Endodermal cell (in vitro differentiated cells): ENCODE results near the gene ACVRL1. TPM values are rescaled to one million over a fixed set of nuclear protein-coding genes. Genes with fewer than 3 reads are reported as not detected.

Source experiments
- DNase-seq: peaks from one replicate; pipeline ENCODE4 v3.0.0-alpha.2; 2017
- H3K27ac ChIP-seq: 2 replicates; pipeline ENCODE4 v1.5.1; 2013; ENCODE audit warnings: mild to moderate bottlenecking, low read depth, low read length, moderate library complexity
- H3K27me3 ChIP-seq: 2 replicates; pipeline ENCODE4 v1.6.1; 2013; ENCODE audit warnings: mild to moderate bottlenecking, low read length, moderate library complexity; ENCODE audit not compliant: insufficient read depth, control insufficient read depth, poor library complexity, severe bottlenecking
- H3K36me3 ChIP-seq: 2 replicates; pipeline ENCODE4 v1.7.0; 2013; ENCODE audit warnings: mild to moderate bottlenecking, low read length, moderate library complexity; ENCODE audit not compliant: control insufficient read depth, insufficient read depth
- H3K4me1 ChIP-seq: one replicate; pipeline ENCODE4 v1.7.0; 2013; ENCODE audit warnings: low read length; ENCODE audit not compliant: control insufficient read depth, insufficient read depth
- H3K4me3 ChIP-seq: 2 replicates; pipeline ENCODE4 v1.5.1; 2013; ENCODE audit warnings: mild to moderate bottlenecking, low read length, moderate library complexity
- H3K9ac ChIP-seq: 2 replicates; pipeline ENCODE4 v1.6.1; 2013; ENCODE audit warnings: mild to moderate bottlenecking, low read length, moderate library complexity; ENCODE audit not compliant: poor library complexity, severe bottlenecking; ENCODE audit errors: extremely low read depth
- H3K9me3 ChIP-seq: 2 replicates; pipeline ENCODE4 v1.6.1; 2013; ENCODE audit warnings: mild to moderate bottlenecking, low read length, moderate library complexity; ENCODE audit not compliant: control insufficient read depth
- H3K27ac Mint-ChIP-seq: 2 replicates; pipeline ENCODE4 v1.8.0; 2020; ENCODE audit warnings: mixed read lengths
- H3K27me3 Mint-ChIP-seq: 2 replicates; pipeline ENCODE4 v1.8.0; 2021; ENCODE audit warnings: mild to moderate bottlenecking, mixed read lengths; ENCODE audit not compliant: insufficient read depth
- H3K36me3 Mint-ChIP-seq: 2 replicates; pipeline ENCODE4 v1.8.0; 2020; ENCODE audit warnings: low read depth, mixed read lengths
- H3K4me1 Mint-ChIP-seq: 2 replicates; pipeline ENCODE4 v1.8.0; 2020; ENCODE audit warnings: mixed read lengths
- H3K4me3 Mint-ChIP-seq: 2 replicates; pipeline ENCODE4 v1.8.0; 2020; ENCODE audit warnings: mild to moderate bottlenecking, moderate library complexity, mixed read lengths
- H3K9me3 Mint-ChIP-seq: 2 replicates; pipeline ENCODE4 v1.8.0; 2020; ENCODE audit warnings: mild to moderate bottlenecking, mixed read lengths
- CTCF ChIP-seq: fragments of 200-600 bp; sonication (generic); conservative IDR thresholded peaks from 2 replicates; pipeline ENCODE4 v1.5.0; 2021; ENCODE audit warnings: antibody characterized with exemption, mild to moderate bottlenecking
- WGBS, 2 experiments: methylation state at CpG; one replicate each; pipeline versions ENCODE4 v1.1.5 to v1.1.7; 2013; ENCODE audit warnings: missing lambda C conversion rate in 2 of 2, mixed read lengths in 1 of 2; ENCODE audit not compliant: insufficient coverage in 1 of 2, insufficient read length in 1 of 2; 5-methylcytosine and 5-hydroxymethylcytosine counted together
- total RNA-seq, 2 donors: library from RNA; stranded (reverse); fragmentation: NEBNext Ultra II Directional in 1 of 2; extraction: Animal tissue kit (Norgen Biotek cat#: 25700) in 1 of 2; gene quantifications; 2 replicates in 1 of 2; 3 replicates in 1 of 2; pipeline ENCODE4 v1.2.1, GENCODE V29; 2021

Gene ACVRL1
- total RNA-seq, 2 donors from 2014 or later: 0.42 to 0.64 TPM

DNA sequence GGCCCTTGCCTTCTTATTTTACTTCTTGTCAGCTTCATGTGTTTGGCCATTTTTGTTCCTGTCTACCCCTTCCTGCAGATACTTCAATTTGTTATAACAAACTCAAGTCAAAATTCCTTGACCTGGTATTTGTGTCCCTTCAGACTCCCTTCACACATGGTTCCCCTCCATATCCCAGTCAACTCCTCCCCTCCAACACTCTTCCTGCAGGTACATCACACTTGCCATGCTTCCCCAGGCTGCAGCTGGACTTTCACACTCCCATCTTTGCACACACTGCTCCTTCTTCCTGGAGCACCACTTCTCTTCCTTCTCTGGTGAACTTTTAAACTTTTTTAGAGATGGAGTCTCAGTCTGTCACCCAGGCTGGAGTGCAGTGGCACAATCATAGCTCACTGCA, 39.9 kb upstream of the ACVRL1 start:
- no peaks in the 10 kb centered on the region for H3K9me3 Mint-ChIP-seq
- Histone ChIP-seq H3K4me1 (peaks cover 14% of the 10 kb centered on the region), H3K27me3 (peaks cover 65% of the 10 kb centered on the region), H3K36me3 (no peaks in the 10 kb centered on the region), H3K9ac (no peak overlapping the region), H3K4me3 (no peak overlapping the region), H3K27ac (no peak overlapping the region), H3K9me3 (no peaks in the 10 kb centered on the region)
- no peaks in the 10 kb centered on the region for H3K36me3 Mint-ChIP-seq
- H3K4me1 Mint-ChIP-seq: peaks cover 23% of the 10 kb centered on the region
- no peak for TF ChIP-seq CTCF
- no peak overlapping the region for H3K27ac Mint-ChIP-seq
- no peak for DNase-seq
- H3K27me3 Mint-ChIP-seq: peaks cover 86% of the 10 kb centered on the region
- no peak overlapping the region for H3K4me3 Mint-ChIP-seq

GRCh38 chr12:51867796-51868428, 39.4 kb upstream of the ACVRL1 start:
- Mint-ChIP-seq H3K9me3 (no peaks in the 10 kb centered on the region), H3K27me3 (peaks cover 86% of the 10 kb centered on the region), H3K4me3 (peak overlapping the region; percentile 59), H3K27ac (no peak overlapping the region), H3K36me3 (no peaks in the 10 kb centered on the region), H3K4me1 (peaks cover 23% of the 10 kb centered on the region)
- no peaks in the 10 kb centered on the region for H3K36me3 ChIP-seq
- no peak overlapping the region for H3K9ac ChIP-seq
- TF ChIP-seq CTCF: no peak
- 90 to 92% methylated on average over 12 of the region's 12 CpGs for WGBS, 2 experiments
- DNase-seq: no peak
- peaks cover 14% of the 10 kb centered on the region for H3K4me1 ChIP-seq
- H3K27me3 ChIP-seq: peaks cover 65% of the 10 kb centered on the region
- no peaks in the 10 kb centered on the region for H3K9me3 ChIP-seq
- H3K4me3 ChIP-seq: no peak overlapping the region
- no peak overlapping the region for H3K27ac ChIP-seq

GRCh38 chr12:51868821-51869495, 38.3 kb upstream of the ACVRL1 start:
- WGBS, 2 experiments: 12 to 21% methylated on average over 18 to 67 of the region's 67 CpGs
- peak overlapping the region; percentile 59 for H3K4me3 Mint-ChIP-seq
- H3K4me1 ChIP-seq: peaks cover 14% of the 10 kb centered on the region
- no peak overlapping the region for H3K9ac ChIP-seq
- no peaks in the 10 kb centered on the region for H3K36me3 Mint-ChIP-seq
- H3K27me3 Mint-ChIP-seq: peaks cover 82% of the 10 kb centered on the region
- peak; percentile 80 for DNase-seq
- no peak overlapping the region for H3K27ac ChIP-seq
- H3K4me1 Mint-ChIP-seq: peaks cover 17% of the 10 kb centered on the region
- no peaks in the 10 kb centered on the region for H3K36me3 ChIP-seq
- peak; percentile 12 for TF ChIP-seq CTCF
- H3K27ac Mint-ChIP-seq: no peak overlapping the region
- H3K4me3 ChIP-seq: peak overlapping the region; percentile 73
- no peaks in the 10 kb centered on the region for H3K9me3 Mint-ChIP-seq
- peaks cover 65% of the 10 kb centered on the region for H3K27me3 ChIP-seq
- H3K9me3 ChIP-seq: no peaks in the 10 kb centered on the region
